Measurements from ENCODE around the gene VPS37C. TPM values are rescaled to one million over a fixed set of nuclear protein-coding genes. Genes with fewer than 3 reads are reported as not detected.
A peak's percentile ranks its signal among the peaks of the same experiment; 100 is the strongest.

Gene VPS37C
- total and polyA plus RNA-seq, 2 of the 13 experiments (the other 11 are each of a cell fraction or from before 2014, with no cell fraction given), result 7.5 to 8.8 TPM

DNA sequence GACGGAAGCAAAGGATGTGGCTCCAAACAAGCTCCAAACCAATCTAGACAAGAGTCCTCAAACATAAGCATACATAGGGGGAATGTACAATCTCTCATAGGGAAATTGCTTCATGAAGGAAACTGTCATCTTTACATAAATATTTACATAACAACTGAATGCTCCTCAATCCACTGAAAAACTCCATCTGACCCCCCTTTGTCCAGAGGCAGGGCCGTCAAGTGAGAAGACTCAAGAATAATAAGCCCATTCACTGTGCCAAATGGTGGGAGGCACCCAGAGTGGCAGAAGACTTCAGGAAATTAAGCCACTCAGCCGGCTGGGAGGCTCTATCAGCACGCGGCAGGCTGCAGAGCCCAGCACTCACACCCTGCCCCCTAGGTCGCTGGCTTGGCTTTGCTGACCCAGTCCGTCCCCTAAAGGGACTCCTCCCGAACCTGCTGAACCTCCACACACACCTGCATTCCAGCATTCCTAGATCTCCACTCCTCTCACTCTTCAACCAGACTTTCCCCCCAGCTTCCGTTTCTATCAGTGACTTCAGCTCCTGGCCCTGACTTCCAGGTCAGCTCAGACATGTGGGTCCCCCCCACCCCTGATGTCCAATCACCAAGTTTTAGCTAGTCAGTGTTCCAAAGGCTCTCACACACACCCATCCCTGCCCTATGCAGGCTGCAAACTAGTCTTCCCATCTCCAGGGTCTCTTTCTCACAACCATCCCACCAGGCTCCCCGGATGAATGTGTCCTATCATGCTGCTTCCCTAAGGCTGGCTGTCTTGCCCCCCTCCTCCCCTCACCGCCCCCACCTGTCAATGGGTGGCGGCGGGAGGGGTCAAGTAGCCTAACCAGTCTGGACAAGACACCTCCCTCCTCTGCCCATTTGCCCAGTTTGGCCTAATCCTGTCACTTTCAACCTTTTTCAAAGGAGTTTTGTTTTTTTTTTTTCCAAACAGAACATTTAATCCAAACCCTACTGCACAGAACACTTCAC lies 11.3 kb downstream of the VPS37C start:
- ChIA-PET CTCF (ENCODE audit: low intra/inter-chr PET ratio, low total read pairs) (no interaction called here), POLR2A (interaction anchor here (1.5 kb wide), 1 partner anchor 11 kb away, joined by 3 read pairs; the partner anchor contains the start of gene VPS37C)
- Histone ChIP-seq H3K4me1 (ENCODE audit: insufficient read depth, low read length) (peaks cover 54% of the 10 kb centered on the region), H3K79me2 (ENCODE audit: insufficient read depth, low read length) (peaks cover 31% of the 10 kb centered on the region), H3K36me3 (replicated peaks in 1 of 2; ENCODE audit: control insufficient read depth in 1 of 2, insufficient read depth in 2 of 2, low read length in 2 of 2) (peaks cover 2 to 9% of the 10 kb centered on the region in 2 experiments; a peak in 4 of 5 replicates), H3K4me3 (replicated peaks in 1 of 3; ENCODE audit: insufficient read depth in 1 of 3, low read depth in 2 of 3, low read length in 3 of 3) (peak overlapping the region in 1 of 3 experiments; percentile 39; a peak in 2 of 6 replicates), H3K27ac (ENCODE audit: extremely low read length, insufficient read depth, low read length) (peak overlapping the region; percentile 19), H2AFZ (ENCODE audit: low read length) (no peak overlapping the region), H3K27me3 (ENCODE audit: control insufficient read depth in 1 of 2, insufficient read depth in 2 of 2, low read length in 2 of 2) (no peaks in the 10 kb centered on the region), H3K4me2 (ENCODE audit: low read depth, low read length) (peak overlapping the region; percentile 61), H3K9ac (ENCODE audit: insufficient read depth, low read depth, low read length) (peak overlapping the region; percentile 2; the same call in 1 of the 2 replicates), H3K9me3 (ENCODE audit: low read length) (no peaks in the 10 kb centered on the region), H4K20me1 (ENCODE audit: insufficient read depth, low read length) (peaks cover 20% of the 10 kb centered on the region; the same call in 1 of the 2 replicates)
- no TSS peak for BruUV-seq (replicated peaks)
- WGBS (ENCODE audit: low lambda C conversion rate), result 51% methylated on average over 8 of the region's 13 CpGs
- in situ Hi-C loops (cut with HindIII; ENCODE audit: extremely low pct_ligation_motif_present, low pct_unique_long_range_greater_than_20kb) (no loop called here), intact Hi-C loops (cut with micrococcal nuclease; ENCODE audit: unreplicated experiment) (no loop called here)
- DNase-seq (ENCODE audit: low spot score) (peak; percentile 46), ATAC-seq (peak; percentile 66), FAIRE-seq (no peak)
- TF ChIP-seq HOXA3 (CRISPR knock-in tag; IDR thresholded peaks at IDR 0.05) (no peak), HNF4G (IDR thresholded peaks at IDR 0.05; ENCODE audit: borderline replicate concordance, low read depth, low read length) (no peak), HNF4G (CRISPR knock-in tag; IDR thresholded peaks at IDR 0.05; ENCODE audit: borderline replicate concordance, low read depth) (no peak), REL (CRISPR knock-in tag; conservative IDR thresholded peaks at IDR 0.05) (no peak), ZNF263 (CRISPR knock-in tag; IDR thresholded peaks at IDR 0.05) (peak; percentile 51; the same call in 1 of the 2 replicates), TEAD3 (CRISPR knock-in tag; optimal IDR thresholded peaks at IDR 0.05; ENCODE audit: borderline replicate concordance) (peak; percentile 51), ATF7 (IDR thresholded peaks at IDR 0.05) (no peak), ATF7 (CRISPR knock-in tag; IDR thresholded peaks at IDR 0.05) (no peak), ZNF766 (CRISPR knock-in tag; IDR thresholded peaks at IDR 0.05; ENCODE audit: borderline replicate concordance) (no peak), HOXD1 (CRISPR knock-in tag; IDR thresholded peaks at IDR 0.05) (no peak), ONECUT2 (CRISPR knock-in tag; IDR thresholded peaks at IDR 0.05) (no peak), ZNF205 (CRISPR knock-in tag; IDR thresholded peaks at IDR 0.05) (no peak), ZBTB38 (CRISPR knock-in tag; IDR thresholded peaks at IDR 0.05) (no peak), ZNF510 (CRISPR knock-in tag; IDR thresholded peaks at IDR 0.05; ENCODE audit: low read depth) (no peak), IRF2 (CRISPR knock-in tag; IDR thresholded peaks at IDR 0.05) (no peak)
- TF ChIP-seq, protein P1, sequence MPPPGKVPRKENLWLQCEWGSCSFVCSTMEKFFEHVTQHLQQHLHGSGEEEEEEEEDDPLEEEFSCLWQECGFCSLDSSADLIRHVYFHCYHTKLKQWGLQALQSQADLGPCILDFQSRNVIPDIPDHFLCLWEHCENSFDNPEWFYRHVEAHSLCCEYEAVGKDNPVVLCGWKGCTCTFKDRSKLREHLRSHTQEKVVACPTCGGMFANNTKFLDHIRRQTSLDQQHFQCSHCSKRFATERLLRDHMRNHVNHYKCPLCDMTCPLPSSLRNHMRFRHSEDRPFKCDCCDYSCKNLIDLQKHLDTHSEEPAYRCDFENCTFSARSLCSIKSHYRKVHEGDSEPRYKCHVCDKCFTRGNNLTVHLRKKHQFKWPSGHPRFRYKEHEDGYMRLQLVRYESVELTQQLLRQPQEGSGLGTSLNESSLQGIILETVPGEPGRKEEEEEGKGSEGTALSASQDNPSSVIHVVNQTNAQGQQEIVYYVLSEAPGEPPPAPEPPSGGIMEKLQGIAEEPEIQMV (CRISPR knock-in tag; IDR thresholded peaks at IDR 0.05; ENCODE audit: low read depth), result no peak
- TF ChIP-seq, protein P2, sequence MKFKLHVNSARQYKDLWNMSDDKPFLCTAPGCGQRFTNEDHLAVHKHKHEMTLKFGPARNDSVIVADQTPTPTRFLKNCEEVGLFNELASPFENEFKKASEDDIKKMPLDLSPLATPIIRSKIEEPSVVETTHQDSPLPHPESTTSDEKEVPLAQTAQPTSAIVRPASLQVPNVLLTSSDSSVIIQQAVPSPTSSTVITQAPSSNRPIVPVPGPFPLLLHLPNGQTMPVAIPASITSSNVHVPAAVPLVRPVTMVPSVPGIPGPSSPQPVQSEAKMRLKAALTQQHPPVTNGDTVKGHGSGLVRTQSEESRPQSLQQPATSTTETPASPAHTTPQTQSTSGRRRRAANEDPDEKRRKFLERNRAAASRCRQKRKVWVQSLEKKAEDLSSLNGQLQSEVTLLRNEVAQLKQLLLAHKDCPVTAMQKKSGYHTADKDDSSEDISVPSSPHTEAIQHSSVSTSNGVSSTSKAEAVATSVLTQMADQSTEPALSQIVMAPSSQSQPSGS (CRISPR knock-in tag; IDR thresholded peaks at IDR 0.05), result no peak
- TF ChIP-seq, protein P3, sequence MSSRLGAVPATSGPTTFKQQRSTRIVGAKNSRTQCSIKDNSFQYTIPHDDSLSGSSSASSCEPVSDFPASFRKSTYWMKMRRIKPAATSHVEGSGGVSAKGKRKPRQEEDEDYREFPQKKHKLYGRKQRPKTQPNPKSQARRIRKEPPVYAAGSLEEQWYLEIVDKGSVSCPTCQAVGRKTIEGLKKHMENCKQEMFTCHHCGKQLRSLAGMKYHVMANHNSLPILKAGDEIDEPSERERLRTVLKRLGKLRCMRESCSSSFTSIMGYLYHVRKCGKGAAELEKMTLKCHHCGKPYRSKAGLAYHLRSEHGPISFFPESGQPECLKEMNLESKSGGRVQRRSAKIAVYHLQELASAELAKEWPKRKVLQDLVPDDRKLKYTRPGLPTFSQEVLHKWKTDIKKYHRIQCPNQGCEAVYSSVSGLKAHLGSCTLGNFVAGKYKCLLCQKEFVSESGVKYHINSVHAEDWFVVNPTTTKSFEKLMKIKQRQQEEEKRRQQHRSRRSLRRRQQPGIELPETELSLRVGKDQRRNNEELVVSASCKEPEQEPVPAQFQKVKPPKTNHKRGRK (CRISPR knock-in tag; IDR thresholded peaks at IDR 0.05), result no peak
- TF ChIP-seq, protein P4, sequence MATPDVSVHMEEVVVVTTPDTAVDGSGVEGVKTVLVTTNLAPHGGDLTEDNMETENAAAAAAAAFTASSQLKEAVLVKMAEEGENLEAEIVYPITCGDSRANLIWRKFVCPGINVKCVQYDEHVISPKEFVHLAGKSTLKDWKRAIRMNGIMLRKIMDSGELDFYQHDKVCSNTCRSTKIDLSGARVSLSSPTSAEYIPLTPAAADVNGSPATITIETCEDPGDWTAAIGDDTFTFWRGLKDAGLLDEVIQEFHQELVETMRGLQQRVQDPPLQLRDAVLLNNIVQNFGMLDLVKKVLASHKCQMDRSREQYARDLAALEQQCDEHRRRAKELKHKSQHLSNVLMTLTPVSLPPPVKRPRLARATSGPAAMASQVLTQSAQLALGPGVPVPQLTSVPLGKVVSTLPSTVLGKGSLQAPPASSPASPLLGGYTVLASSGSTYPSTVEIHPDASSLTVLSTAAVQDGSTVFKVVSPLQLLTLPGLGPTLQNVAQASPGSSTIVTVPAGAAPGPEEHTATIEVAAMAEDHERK (CRISPR knock-in tag; IDR thresholded peaks at IDR 0.05; ENCODE audit: low read depth), result no peak

Measured in HepG2 (cell line).